SK-N-SH treated with all-trans-retinoic acid at 6 μM for 48 hours (cell line): ENCODE results near the gene MTUS2.

ENCODE experiments used
- ATAC-seq: fragments of 200-7000 bp; cut with Tn5 transposase; 3 replicates; pipeline ENCODE4 v1.9.1; 2020; ENCODE audit warnings: mild to moderate bottlenecking, moderate library complexity
- BACH2 ChIP-seq: fragments of 250-450 bp; sonication (Bioruptor Pico); IDR thresholded peaks from 2 replicates; pipeline ENCODE4 v1.9.0; 2021; ENCODE audit warnings: mild to moderate bottlenecking, borderline replicate concordance
- CREB5 ChIP-seq: fragments of 250-450 bp; sonication (Bioruptor Pico); IDR thresholded peaks from 2 replicates; pipeline ENCODE4 v1.5.1; 2020; ENCODE audit warnings: low read depth, mild to moderate bottlenecking, moderate library complexity
- CSRNP3 ChIP-seq: fragments of 250-450 bp; sonication (Bioruptor Pico); IDR thresholded peaks from 2 replicates; pipeline ENCODE4 v1.5.1; 2021; ENCODE audit warnings: mild to moderate bottlenecking, moderate library complexity
- ESRRG ChIP-seq: fragments of 250-450 bp; sonication (Bioruptor Pico); IDR thresholded peaks from 2 replicates; pipeline ENCODE4 v1.6.1; 2021; ENCODE audit warnings: mild to moderate bottlenecking
- GLIS3 ChIP-seq: fragments of 250-450 bp; sonication (Bioruptor Pico); IDR thresholded peaks from 2 replicates; pipeline ENCODE4 v1.5.0; 2020; ENCODE audit warnings: mild to moderate bottlenecking, moderate library complexity
- ISL1 ChIP-seq: fragments of 250-450 bp; sonication (Bioruptor Pico); IDR thresholded peaks from 2 replicates; pipeline ENCODE4 v2.1.2; 2022; ENCODE audit warnings: mild to moderate bottlenecking, moderate library complexity
- OSR1 ChIP-seq: fragments of 250-450 bp; sonication (Bioruptor Pico); IDR thresholded peaks from 2 replicates; pipeline ENCODE4 v1.8.0; 2022; ENCODE audit warnings: moderate library complexity, mild to moderate bottlenecking, inconsistent platforms
- PATZ1 ChIP-seq: fragments of 250-450 bp; sonication (Bioruptor Pico); IDR thresholded peaks from 2 replicates; pipeline ENCODE4 v1.8.0; 2020; ENCODE audit warnings: mild to moderate bottlenecking, moderate library complexity, borderline replicate concordance
- POU6F1 ChIP-seq: fragments of 250-450 bp; sonication (Bioruptor Pico); IDR thresholded peaks from 2 replicates; pipeline ENCODE4 v1.8.0; 2021; ENCODE audit warnings: low read depth, mild to moderate bottlenecking, moderate library complexity, borderline replicate concordance
- PPARA ChIP-seq: fragments of 250-450 bp; sonication (Bioruptor Pico); IDR thresholded peaks from 2 replicates; pipeline ENCODE4 v1.5.0; 2020; ENCODE audit warnings: mild to moderate bottlenecking, borderline replicate concordance
- SNAI2 ChIP-seq: fragments of 250-450 bp; sonication (Bioruptor Pico); IDR thresholded peaks from 2 replicates; pipeline ENCODE4 v1.5.0; 2020; ENCODE audit warnings: mild to moderate bottlenecking, moderate library complexity
- TOX ChIP-seq: fragments of 250-450 bp; sonication (Bioruptor Pico); IDR thresholded peaks from 2 replicates; pipeline ENCODE4 v1.8.0; 2021; ENCODE audit warnings: mild to moderate bottlenecking, moderate library complexity, borderline replicate concordance
- TSHZ2 ChIP-seq: fragments of 250-450 bp; sonication (Bioruptor Pico); IDR thresholded peaks from 2 replicates; pipeline ENCODE4 v1.5.0; 2020; ENCODE audit warnings: mild to moderate bottlenecking, moderate library complexity
- ZFP3 ChIP-seq: fragments of 250-450 bp; sonication (Bioruptor Pico); IDR thresholded peaks from 2 replicates; pipeline ENCODE4 v1.5.0; 2020; ENCODE audit warnings: mild to moderate bottlenecking, moderate library complexity
- ZNF565 ChIP-seq: fragments of 450-650 bp; formaldehyde crosslinking; conservative IDR thresholded peaks from 2 replicates; pipeline ENCODE4 v1.5.0; 2020; ENCODE audit warnings: low read depth, mild to moderate bottlenecking, moderate library complexity
- ZNF70 ChIP-seq: fragments of 450-650 bp; formaldehyde crosslinking; IDR thresholded peaks from 2 replicates; pipeline ENCODE4 v1.5.0; 2020; ENCODE audit warnings: mild to moderate bottlenecking, moderate library complexity
- ZNF8 ChIP-seq: fragments of 450-650 bp; formaldehyde crosslinking; IDR thresholded peaks from 2 replicates; pipeline ENCODE4 v1.5.0; 2020; ENCODE audit warnings: mild to moderate bottlenecking, moderate library complexity

MTUS2 gene

GRCh38 chr13:29448174-29448573 lies 628.0 kb downstream of the MTUS2 start:
- ATAC-seq = no peak
- TF ChIP-seq SNAI2 (CRISPR knock-in tag) (no peak), ISL1 (CRISPR knock-in tag) (no peak), BACH2 (CRISPR knock-in tag) (no peak), ZFP3 (CRISPR knock-in tag) (no peak), ZNF565 (CRISPR knock-in tag) (no peak), POU6F1 (no peak)

- ATAC-seq = no peak
- TF ChIP-seq CSRNP3 (CRISPR knock-in tag) (no peak), PPARA (CRISPR knock-in tag) (no peak), TOX (CRISPR knock-in tag) (no peak), BACH2 (CRISPR knock-in tag) (no peak), TSHZ2 (CRISPR knock-in tag) (no peak), OSR1 (CRISPR knock-in tag) (no peak), ZFP3 (CRISPR knock-in tag) (no peak), POU6F1 (no peak), CREB5 (CRISPR knock-in tag) (no peak), PATZ1 (CRISPR knock-in tag) (no peak)
- TF ChIP-seq, all 23 proteins: peak for 0
Measured at GRCh38 chr13:29449726-29450125, 629.6 kb downstream of the MTUS2 start.

GRCh38 chr13:29451976-29452375 lies 631.8 kb downstream of the MTUS2 start:
- TF ChIP-seq ESRRG (CRISPR knock-in tag) (no peak), CREB5 (CRISPR knock-in tag) (no peak), BACH2 (CRISPR knock-in tag) (no peak), GLIS3 (no peak), TOX (CRISPR knock-in tag) (no peak), ZNF8 (CRISPR knock-in tag) (no peak), PATZ1 (CRISPR knock-in tag) (no peak), ZNF70 (no peak)
- TF ChIP-seq, all 23 proteins: peak for 0
- ATAC-seq = no peak
